Gastroesophageal sphincter (tissue), 4 donors: Measurements from ENCODE around the gene DOCK2. TPM values are rescaled to one million over a fixed set of nuclear protein-coding genes. Genes with fewer than 3 reads are reported as not detected.

Experiments used
- ATAC-seq: fragments of 150-250 bp; one replicate; pipeline ENCODE4 v1.9.1; 2016; ENCODE audit warnings: mild to moderate bottlenecking, moderate library complexity
- H3K27ac ChIP-seq, 4 donors: fragments of 200-600 bp; sonication (generic) in 3 of 4; 1 replicate in 3 of 4; 2 replicates in 1 of 4; pipeline ENCODE4 v1.5.1; 2016 to 2019
- H3K27me3 ChIP-seq: fragments of 200-600 bp; sonication (generic); one replicate; pipeline ENCODE4 v1.5.1; 2019
- H3K36me3 ChIP-seq, 2 donors: fragments of 200-600 bp; sonication (generic); one replicate each; pipeline ENCODE4 v1.5.1; 2019; ENCODE audit warnings: control low read depth in 1 of 2
- H3K4me1 ChIP-seq, 3 donors: fragments of 200-600 bp; sonication (generic); 1 replicate in 2 of 3; 2 replicates in 1 of 3; pipeline ENCODE4 v1.5.1; 2016 to 2019; ENCODE audit warnings: control low read depth in 2 of 3
- H3K4me3 ChIP-seq, 2 donors: fragments of 200-600 bp; sonication (generic); one replicate each; pipeline ENCODE4 v1.5.1; 2019; ENCODE audit warnings: mild to moderate bottlenecking in 1 of 2, moderate library complexity in 1 of 2
- H3K9me3 ChIP-seq, 3 donors: fragments of 200-600 bp; sonication (generic); one replicate each; pipeline ENCODE4 v1.5.1; 2017 to 2019; ENCODE audit warnings: control low read depth in 2 of 3
- EP300 ChIP-seq: sonication (generic); formaldehyde crosslinking; IDR thresholded peaks from one replicate; pipeline ENCODE4 v1.6.1; 2017; ENCODE audit warnings: antibody characterized with exemption, mild to moderate bottlenecking
- POLR2A ChIP-seq, 2 donors: fragments of 450-650 bp; IDR thresholded peaks; one replicate each; pipeline ENCODE4 v1.6.1; 2017; ENCODE audit warnings: antibody characterized with exemption in 2 of 2, mild to moderate bottlenecking in 2 of 2, moderate library complexity in 1 of 2
- POLR2AphosphoS5 ChIP-seq: sonication (generic); formaldehyde crosslinking; IDR thresholded peaks from one replicate; pipeline ENCODE4 v1.6.1; 2017; ENCODE audit warnings: antibody characterized with exemption
- WGBS, 2 donors: methylation state at CpG; one replicate each; pipeline ENCODE4 v1.1.5; 2018; ENCODE audit warnings: low coverage in 1 of 2; 5-methylcytosine and 5-hydroxymethylcytosine counted together
- total RNA-seq, 4 donors: library from RNA; depleted of rRNA; stranded (reverse); fragments of >200 nt; gene quantifications; one replicate each; pipeline ENCODE4 v1.1.0, GENCODE V29; 2016
- TF ChIP-seq, protein P1 (sequence below), 4 experiments: fragments of 200-600 bp in 2 of 4; fragments of 450-650 bp in 2 of 4; sonication (generic) in 1 of 4; IDR thresholded peaks; one replicate each; pipeline ENCODE4 v1.5.1; 2017 to 2019; ENCODE audit warnings: antibody characterized with exemption in 4 of 4, mild to moderate bottlenecking in 2 of 4, moderate library complexity in 2 of 4

The DOCK2 gene
- total RNA-seq, 4 donors from 2014 or later, result 9.3 to 20.6 (median 11.8) TPM

- ATAC-seq, result no peak
- Histone ChIP-seq H3K27me3 (no peaks in the 10 kb centered on the region), H3K27ac (no peak overlapping the region), H3K9me3 (no peaks in the 10 kb centered on the region), H3K36me3 (no peaks in the 10 kb centered on the region), H3K4me3 (no peak overlapping the region), H3K4me1 (no peaks in the 10 kb centered on the region)
- 85 to 100% methylated on average over 1 of the region's 1 CpG for WGBS, 2 donors
- TF ChIP-seq EP300, result no peak
- TF ChIP-seq POLR2A (IDR thresholded peaks at IDR 0.05), result no peak
- TF ChIP-seq POLR2AphosphoS5, result no peak
- TF ChIP-seq, protein P1, sequence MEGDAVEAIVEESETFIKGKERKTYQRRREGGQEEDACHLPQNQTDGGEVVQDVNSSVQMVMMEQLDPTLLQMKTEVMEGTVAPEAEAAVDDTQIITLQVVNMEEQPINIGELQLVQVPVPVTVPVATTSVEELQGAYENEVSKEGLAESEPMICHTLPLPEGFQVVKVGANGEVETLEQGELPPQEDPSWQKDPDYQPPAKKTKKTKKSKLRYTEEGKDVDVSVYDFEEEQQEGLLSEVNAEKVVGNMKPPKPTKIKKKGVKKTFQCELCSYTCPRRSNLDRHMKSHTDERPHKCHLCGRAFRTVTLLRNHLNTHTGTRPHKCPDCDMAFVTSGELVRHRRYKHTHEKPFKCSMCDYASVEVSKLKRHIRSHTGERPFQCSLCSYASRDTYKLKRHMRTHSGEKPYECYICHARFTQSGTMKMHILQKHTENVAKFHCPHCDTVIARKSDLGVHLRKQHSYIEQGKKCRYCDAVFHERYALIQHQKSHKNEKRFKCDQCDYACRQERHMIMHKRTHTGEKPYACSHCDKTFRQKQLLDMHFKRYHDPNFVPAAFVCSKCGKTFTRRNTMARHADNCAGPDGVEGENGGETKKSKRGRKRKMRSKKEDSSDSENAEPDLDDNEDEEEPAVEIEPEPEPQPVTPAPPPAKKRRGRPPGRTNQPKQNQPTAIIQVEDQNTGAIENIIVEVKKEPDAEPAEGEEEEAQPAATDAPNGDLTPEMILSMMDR (IDR thresholded peaks at IDR 0.05), result no peak
Observed at GRCh38 chr5:169789417-169789940, 152.4 kb downstream of the DOCK2 start.

DNA sequence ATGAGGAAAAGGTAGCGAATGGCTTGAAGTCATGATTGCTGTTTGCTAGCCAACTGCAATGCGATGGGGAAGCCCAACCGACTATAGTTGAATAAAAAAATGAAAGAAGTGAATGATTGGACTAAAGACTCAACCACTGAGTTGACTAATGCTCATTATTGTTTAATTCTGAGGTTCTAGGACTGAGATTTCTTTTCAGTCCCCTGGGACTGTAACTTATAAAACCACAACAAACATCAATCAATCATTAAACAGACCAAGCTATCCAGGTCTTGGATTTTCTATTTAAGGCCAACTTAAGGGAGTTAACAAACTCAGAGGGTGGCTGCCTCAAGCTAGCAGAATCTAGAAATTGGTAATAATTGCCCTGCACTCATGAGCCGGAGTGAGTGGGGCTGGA is 154.2 kb downstream of the DOCK2 start:
- Histone ChIP-seq H3K36me3 (no peaks in the 10 kb centered on the region), H3K4me1 (no peaks in the 10 kb centered on the region), H3K4me3 (no peak overlapping the region), H3K27me3 (no peaks in the 10 kb centered on the region), H3K9me3 (no peaks in the 10 kb centered on the region), H3K27ac (no peak overlapping the region)
- 79 to 96% methylated on average over 3 to 4 of the region's 4 CpGs for WGBS, 2 donors
- TF ChIP-seq POLR2A (IDR thresholded peaks at IDR 0.05) (no peak), POLR2AphosphoS5 (no peak), EP300 (no peak)
- TF ChIP-seq, protein P1 (IDR thresholded peaks at IDR 0.05), result no peak
- no peak for ATAC-seq

DNA sequence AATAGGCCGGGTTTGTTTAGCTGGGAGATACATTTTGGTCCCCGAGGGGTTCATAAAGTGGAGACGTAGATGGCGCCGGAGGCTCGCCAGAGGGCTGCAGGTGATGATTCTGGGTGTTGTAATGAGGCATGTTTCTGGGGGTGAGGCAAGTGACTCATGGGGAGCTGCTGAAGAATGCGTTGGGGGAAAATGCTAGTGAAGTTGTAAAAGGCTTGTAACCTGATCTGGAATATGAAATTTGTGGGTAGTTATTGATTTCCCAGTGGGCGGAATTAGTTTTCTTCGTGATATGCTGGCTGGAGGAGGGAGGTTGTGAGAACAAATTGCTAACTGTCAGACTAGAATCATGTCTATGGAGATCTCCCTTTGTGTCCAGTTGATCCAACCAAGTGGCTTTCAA is 158.3 kb downstream of the DOCK2 start:
- Histone ChIP-seq H3K4me1 (no peaks in the 10 kb centered on the region), H3K27ac (no peak overlapping the region), H3K4me3 (no peak overlapping the region), H3K9me3 (no peaks in the 10 kb centered on the region), H3K27me3 (no peaks in the 10 kb centered on the region), H3K36me3 (no peaks in the 10 kb centered on the region)
- 88 to 92% methylated on average over 4 to 9 of the region's 9 CpGs for WGBS, 2 donors
- TF ChIP-seq POLR2AphosphoS5 (no peak), POLR2A (IDR thresholded peaks at IDR 0.05) (no peak), EP300 (no peak)
- TF ChIP-seq, protein P1 (IDR thresholded peaks at IDR 0.05), result no peak
- no peak for ATAC-seq

DNA sequence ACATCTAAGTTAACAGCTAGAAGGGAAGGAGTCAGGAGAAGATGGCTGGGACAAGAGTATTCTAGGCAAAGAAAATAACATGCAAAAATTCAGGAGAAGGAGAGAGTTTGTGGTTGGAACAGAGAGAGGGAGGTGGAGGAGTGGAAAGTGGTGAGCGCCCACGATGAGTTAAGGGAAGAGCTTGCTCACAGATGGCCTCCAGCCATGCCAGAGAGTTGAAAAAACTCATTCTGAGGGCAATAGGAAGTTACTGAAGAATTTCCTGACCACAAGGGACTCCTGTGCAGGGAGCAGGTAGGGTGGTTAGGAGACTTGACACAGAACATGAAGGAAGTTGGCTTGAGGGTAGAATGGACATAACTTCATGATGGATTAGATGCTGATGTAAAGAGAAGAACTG is 159.7 kb downstream of the DOCK2 start:
- Histone ChIP-seq H3K27me3 (no peaks in the 10 kb centered on the region), H3K27ac (no peak overlapping the region), H3K4me1 (no peaks in the 10 kb centered on the region), H3K36me3 (no peaks in the 10 kb centered on the region), H3K9me3 (no peaks in the 10 kb centered on the region), H3K4me3 (no peak overlapping the region)
- TF ChIP-seq POLR2A (IDR thresholded peaks at IDR 0.05) (no peak), POLR2AphosphoS5 (no peak), EP300 (no peak)
- TF ChIP-seq, protein P1 (IDR thresholded peaks at IDR 0.05), result no peak
- no peak for ATAC-seq
- WGBS, 2 donors, result 86% methylated on average over 2 of the region's 2 CpGs; no CpG with 5 or more reads in 1 of the 2 donors

GRCh38 chr5:169797577-169797976 is 160.5 kb downstream of the DOCK2 start:
- Histone ChIP-seq H3K27me3 (no peaks in the 10 kb centered on the region), H3K36me3 (no peaks in the 10 kb centered on the region), H3K9me3 (no peaks in the 10 kb centered on the region), H3K4me1 (no peaks in the 10 kb centered on the region), H3K4me3 (no peak overlapping the region), H3K27ac (no peak overlapping the region)
- 59 to 70% methylated on average over 2 of the region's 2 CpGs for WGBS, 2 donors
- ATAC-seq, result no peak
- TF ChIP-seq POLR2AphosphoS5, result no peak
- TF ChIP-seq, protein P1 (IDR thresholded peaks at IDR 0.05), result no peak
- no peak for TF ChIP-seq POLR2A (IDR thresholded peaks at IDR 0.05)
- no peak for TF ChIP-seq EP300
